ENCODE results near the gene NHLRC2. TPM values are rescaled to one million over a fixed set of nuclear protein-coding genes. Genes with fewer than 3 reads are reported as not detected.
A peak's percentile ranks its signal among the peaks of the same experiment; 100 is the strongest.
"Not testable (repeated sequence)": the region's sequence is repeated elsewhere in the genome, so short reads cannot be mapped to it uniquely, and the experiment has no call there.

The NHLRC2 gene
- total and polyA plus RNA-seq, 12 donors: 6.7 to 98.0 (median 71.2) TPM

- Histone ChIP-seq H3K4me1 (no peaks in the 10 kb centered on the region), H3K9me3 (no peaks in the 10 kb centered on the region), H3K27me3 (no peaks in the 10 kb centered on the region), H3K27ac (no peak overlapping the region), H3K4me3 (no peak overlapping the region), H3K36me3 (no peaks in the 10 kb centered on the region)
- no peak for DNase-seq
- no peak for TF ChIP-seq CTCF (IDR thresholded peaks at IDR 0.05)
- intact Hi-C loops (cut with DNase I): no loop called here
- ATAC-seq: no peak
- 54 to 65% methylated on average over 2 of the region's 2 CpGs for WGBS, 2 donors
Observed at GRCh38 chr10:113825791-113826190, 28.7 kb upstream of the NHLRC2 start.

GRCh38 chr10:113828567-113828966, 25.9 kb upstream of the NHLRC2 start:
- H3K27me3 ChIP-seq; H3K4me3 ChIP-seq; DNase-seq; H3K4me1 ChIP-seq; H3K9me3 ChIP-seq; H3K27ac ChIP-seq; ATAC-seq; H3K36me3 ChIP-seq; intact Hi-C loops (cut with DNase I): not testable (repeated sequence)
- WGBS, 2 donors: 88 to 92% methylated on average over 10 of the region's 10 CpGs

- no peak for DNase-seq
- no peak overlapping the region for H3K4me3 ChIP-seq
- H3K27me3 ChIP-seq: no peaks in the 10 kb centered on the region
- no peak for ATAC-seq
- no peak for TF ChIP-seq CTCF (IDR thresholded peaks at IDR 0.05)
- H3K36me3 ChIP-seq: peaks cover 0 to 93% (median 10%) of the 10 kb centered on the region in 9 donors
- intact Hi-C loops (cut with DNase I): no loop called here
- no peaks in the 10 kb centered on the region for H3K9me3 ChIP-seq
- no peak overlapping the region for H3K27ac ChIP-seq
- peaks cover 0 to 7% (median 0%) of the 10 kb centered on the region in 9 donors for H3K4me1 ChIP-seq
- 89 to 90% methylated on average over 1 of the region's 1 CpG for WGBS, 2 donors
Observed at GRCh38 chr10:113842171-113842570, 12.3 kb upstream of the NHLRC2 start.

GRCh38 chr10:113843972-113844485, 10.4 kb upstream of the NHLRC2 start:
- no peak overlapping the region for H3K27ac ChIP-seq
- ATAC-seq: peak in 1 of 8 donors; percentile 47
- peaks cover 0 to 79% (median 10%) of the 10 kb centered on the region in 9 donors for H3K36me3 ChIP-seq
- TF ChIP-seq CTCF (IDR thresholded peaks at IDR 0.05): no peak
- DNase-seq: no peak
- no peaks in the 10 kb centered on the region for H3K9me3 ChIP-seq
- intact Hi-C loops (cut with DNase I): no loop called here
- 47 to 61% methylated on average over 6 of the region's 6 CpGs for WGBS, 2 donors
- H3K4me1 ChIP-seq: peaks cover 0 to 7% (median 0%) of the 10 kb centered on the region in 9 donors
- H3K4me3 ChIP-seq: no peak overlapping the region
- no peaks in the 10 kb centered on the region for H3K27me3 ChIP-seq

- intact Hi-C loops (cut with DNase I): no loop called here
- H3K36me3 ChIP-seq: peaks cover 0 to 70% (median 10%) of the 10 kb centered on the region in 9 donors
Observed at GRCh38 chr10:113846036-113846435, 8.4 kb upstream of the NHLRC2 start.

More at GRCh38 chr10:113846036-113846435, 8.4 kb upstream of the NHLRC2 start:
- no peak for TF ChIP-seq CTCF (IDR thresholded peaks at IDR 0.05)
- no peak for ATAC-seq
- no peaks in the 10 kb centered on the region for H3K27me3 ChIP-seq
- no peaks in the 10 kb centered on the region for H3K9me3 ChIP-seq
- WGBS, 2 donors: 87 to 91% methylated on average over 2 of the region's 2 CpGs
- peaks cover 0 to 15% (median 6%) of the 10 kb centered on the region in 9 donors for H3K4me1 ChIP-seq
- no peak overlapping the region for H3K27ac ChIP-seq
- DNase-seq: no peak
- H3K4me3 ChIP-seq: no peak overlapping the region

Data from heart right ventricle (tissue), 16 donors.